Glomerular visceral epithelial cell (primary cell): ENCODE measurements around the gene YARS1.
A peak's percentile ranks its signal among the peaks of the same experiment; 100 is the strongest.
"Not testable (repeated sequence)": the region's sequence is repeated elsewhere in the genome, so short reads cannot be mapped to it uniquely, and the experiment has no call there.

Experiments
- DNase-seq: peaks from one replicate; pipeline ENCODE4 v3.0.0-alpha.2; 2016; ENCODE audit errors: extremely low spot score

The YARS1 gene

DNA sequence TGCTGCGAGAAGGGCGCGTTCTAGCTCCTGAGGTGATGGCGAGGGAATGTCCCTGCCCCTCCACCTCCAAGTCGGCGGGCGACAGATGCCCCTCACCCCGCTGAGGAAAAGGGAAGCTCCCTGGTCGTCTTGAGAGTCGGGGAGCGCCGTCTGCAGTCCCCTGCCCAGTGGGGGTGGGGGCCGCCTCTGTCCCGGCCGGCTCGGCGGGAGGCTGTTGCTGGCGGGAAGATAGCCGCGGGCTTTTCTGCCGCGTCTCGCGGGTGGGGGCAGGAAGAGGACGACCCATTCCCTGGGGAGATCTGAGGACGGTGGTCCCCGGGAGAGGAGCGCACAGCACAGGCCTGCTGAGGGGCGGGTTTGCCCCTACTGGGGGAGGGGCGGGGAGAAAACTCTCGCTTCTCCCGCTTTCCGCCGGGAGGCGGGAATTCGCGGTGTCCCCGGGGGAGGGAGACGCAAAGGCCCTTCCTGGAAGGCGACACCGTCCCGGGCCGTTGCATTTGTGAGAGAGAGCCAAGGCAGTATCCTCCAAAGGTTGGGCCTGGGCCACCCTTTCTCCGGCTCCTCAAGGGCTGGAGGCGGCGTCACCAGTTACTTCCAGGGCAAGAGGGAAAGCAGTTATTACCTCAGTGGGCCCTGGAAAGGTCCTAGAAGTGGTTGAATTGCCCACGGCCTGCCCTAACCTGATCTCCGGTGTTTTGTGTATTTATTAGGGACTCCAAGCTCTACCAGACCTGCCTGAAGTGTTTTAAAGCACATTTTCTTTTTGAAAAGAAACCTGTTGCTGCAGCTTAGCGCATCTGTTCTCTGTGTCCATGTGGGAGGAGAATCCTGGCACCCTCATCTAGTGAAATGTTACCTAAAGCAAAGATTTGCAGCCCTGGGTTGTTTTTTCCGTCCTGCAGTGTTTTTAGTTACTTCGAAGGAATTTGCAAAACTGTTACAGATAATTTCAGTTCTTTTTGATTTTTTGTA is 943 bp upstream of the YARS1 start:
- peak; percentile 79 for DNase-seq

DNA sequence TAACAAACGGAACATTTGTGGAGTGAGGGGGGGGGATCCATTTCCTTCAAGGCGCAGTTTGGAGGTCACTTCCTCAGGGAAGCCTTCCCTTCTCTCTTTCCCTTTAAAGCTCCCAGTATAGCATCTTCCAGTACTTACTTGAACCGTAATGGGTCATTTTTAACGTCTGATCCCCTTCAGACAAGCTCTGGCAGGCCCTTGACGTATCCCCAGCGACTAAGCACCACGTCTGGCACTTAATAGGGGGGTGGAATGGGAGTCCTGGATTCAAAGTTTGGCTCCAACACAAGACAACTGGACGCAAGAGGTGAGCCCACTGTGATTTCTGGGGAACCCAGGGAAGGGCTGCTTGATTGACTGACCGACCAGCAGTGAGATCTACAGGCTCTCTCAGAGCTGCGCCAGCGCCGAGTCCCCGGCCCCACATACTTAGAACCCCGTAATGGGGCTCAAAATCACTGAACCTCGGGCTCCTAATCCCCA is 441 bp downstream of the YARS1 start:
- DNase-seq, result peak; percentile 30

DNA sequence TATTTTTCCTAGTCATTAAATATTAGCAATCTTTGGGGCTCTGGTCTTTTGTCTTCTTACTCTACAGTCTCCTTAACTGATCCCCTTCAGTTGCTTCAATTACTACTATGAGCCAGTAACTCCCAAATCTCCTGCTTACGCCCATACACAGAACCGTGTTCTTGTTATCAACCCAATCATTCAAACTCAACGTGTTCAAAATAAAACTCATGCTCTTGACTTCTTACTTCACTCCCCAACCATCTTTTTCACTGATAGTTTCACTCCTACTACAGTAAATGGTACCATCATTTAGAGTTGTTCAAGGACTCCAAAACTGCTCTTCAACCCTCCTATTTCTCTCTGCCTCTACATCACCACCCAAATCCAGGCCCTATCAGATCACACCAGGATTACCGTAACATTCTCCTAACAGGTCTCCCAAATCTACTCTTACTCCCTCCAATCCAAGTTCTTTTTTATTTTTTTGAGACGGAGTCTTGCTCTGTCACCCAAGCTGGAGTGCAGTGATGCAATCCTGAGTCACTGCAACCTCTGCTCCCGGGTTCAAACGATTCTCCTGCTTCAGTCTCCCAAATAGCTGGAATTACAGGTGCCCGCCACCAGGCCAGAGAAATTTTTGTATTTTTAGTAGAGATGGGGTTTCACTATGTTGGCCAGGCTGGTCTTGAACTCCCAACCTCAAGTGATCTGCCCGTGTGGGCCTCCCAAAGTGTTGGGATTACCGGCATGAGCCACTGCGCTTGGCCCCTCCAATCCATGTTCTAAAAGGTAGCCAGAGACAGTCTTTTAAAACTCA is 3.0 kb downstream of the YARS1 start:
- DNase-seq, result no peak

GRCh38 chr1:32811917-32812316 is 5.2 kb downstream of the YARS1 start:
- DNase-seq, result no peak

GRCh38 chr1:32811265-32811664 is 5.9 kb downstream of the YARS1 start:
- DNase-seq, result no peak

DNA sequence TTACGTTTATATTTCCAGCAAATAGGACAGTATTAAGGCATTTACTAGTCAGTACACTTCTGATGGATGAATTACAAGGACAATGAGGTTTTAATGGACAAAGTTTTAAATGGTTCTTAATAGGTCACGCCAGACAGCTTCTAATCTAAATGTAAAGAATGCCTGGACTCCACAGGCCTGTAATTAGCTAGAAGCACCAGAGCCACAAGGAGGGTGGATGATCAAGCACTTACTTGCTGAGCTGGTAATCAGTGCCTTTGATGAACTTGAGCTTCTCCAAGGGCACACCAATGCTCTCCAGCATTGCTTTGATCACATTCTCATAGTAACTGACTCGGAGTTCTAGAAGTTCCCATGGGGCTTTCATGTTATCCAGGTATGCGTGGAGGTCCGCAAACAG is 6.8 kb downstream of the YARS1 start:
- DNase-seq, result no peak

GRCh38 chr1:32808580-32808979 is 8.6 kb downstream of the YARS1 start:
- DNase-seq, result no peak

DNA sequence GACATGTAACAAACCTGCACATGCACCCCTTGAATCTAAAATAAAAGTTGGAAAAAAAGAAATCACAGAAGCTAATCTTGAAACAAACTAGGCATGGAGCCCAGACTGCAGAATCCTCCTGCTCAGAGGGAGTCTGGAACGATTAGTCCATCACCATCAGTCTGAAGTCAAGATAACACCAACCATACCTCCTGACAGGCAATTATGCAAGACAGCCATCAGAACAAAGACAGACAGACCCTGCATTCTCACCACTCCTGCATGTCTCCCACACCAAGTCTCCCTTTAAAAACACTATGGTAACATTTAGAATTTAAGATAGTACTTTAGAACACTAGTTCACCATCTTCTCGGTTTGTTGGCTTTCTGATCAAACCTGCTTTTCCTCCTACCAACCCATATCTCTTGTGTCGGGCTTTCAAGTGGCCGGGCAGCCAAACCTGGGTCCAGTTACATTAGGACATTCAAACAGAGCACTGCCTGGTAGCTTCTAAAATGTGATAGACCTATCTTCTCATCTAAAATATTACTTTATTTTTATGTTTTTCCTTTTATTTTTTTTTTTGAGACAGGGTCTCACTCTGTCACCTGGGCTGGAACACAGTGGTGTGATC is 10.1 kb downstream of the YARS1 start:
- DNase-seq, result no peak

DNA sequence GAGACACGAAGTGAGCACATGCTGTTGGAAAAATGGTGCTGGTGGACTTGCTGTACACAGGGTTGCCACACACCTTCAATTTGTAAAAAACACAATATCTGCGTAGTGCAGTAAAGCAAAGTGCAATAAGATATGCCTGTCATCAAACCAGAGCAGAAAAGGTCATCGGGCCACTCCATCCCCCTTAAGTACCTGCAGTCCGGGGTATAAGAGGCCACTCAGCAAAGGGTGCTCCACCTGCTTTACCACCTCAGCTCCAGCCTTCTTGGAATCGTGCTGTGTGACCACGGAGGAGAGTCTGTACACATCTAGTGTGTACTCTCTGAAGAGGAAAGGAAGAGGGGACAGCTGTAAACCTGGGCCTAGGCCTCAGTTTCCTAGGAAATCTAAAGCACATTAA is 10.9 kb downstream of the YARS1 start:
- no peak for DNase-seq

DNA sequence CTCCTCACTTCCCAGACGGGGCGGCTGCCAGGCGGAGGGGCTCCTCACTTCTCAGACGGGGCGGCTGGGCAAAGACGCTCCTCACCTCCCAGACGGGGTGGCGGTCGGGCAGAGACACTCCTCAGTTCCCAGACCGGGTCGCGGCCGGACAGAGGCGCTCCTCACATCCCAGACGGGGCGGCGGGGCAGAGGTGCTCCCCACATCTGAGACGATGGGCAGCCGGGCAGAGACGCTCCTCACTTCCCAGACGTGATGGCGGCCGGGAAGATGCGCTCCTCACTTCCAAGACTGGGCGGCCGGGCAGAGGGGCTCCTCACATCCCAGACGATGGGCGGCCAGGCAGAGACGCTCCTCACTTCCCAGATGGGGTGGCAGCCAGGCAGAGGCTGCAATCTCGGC is 12.7 kb downstream of the YARS1 start:
- DNase-seq, result not testable (repeated sequence)

GRCh38 chr1:32801096-32801715 is 16.0 kb downstream of the YARS1 start:
- DNase-seq, result peak; percentile 83

- peak; percentile 61 for DNase-seq
Measured at GRCh38 chr1:32798679-32799416, 18.3 kb downstream of the YARS1 start.

- DNase-seq, result peak; percentile 79
Measured at GRCh38 chr1:32798191-32798590, 19.0 kb downstream of the YARS1 start.

GRCh38 chr1:32797456-32797855 is 19.7 kb downstream of the YARS1 start:
- DNase-seq, result no peak

DNA sequence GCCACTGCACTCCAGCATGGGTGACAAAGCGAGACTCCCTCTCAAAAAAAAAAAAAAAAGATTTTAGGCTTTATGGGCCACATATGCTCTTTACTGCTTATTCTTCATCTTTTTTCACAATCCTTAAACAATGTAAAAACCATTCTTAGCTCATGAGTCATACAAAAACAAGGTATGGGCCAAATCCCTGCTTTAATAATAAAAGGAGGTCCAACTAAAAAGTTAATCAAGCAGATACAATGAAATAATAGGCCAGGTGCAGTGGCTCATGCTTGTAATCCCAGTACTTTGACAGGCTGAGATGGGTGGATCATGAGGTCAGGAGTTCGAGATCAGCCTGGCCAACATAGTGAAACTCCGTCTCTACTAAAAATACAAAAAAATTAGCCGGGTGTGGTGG is 21.4 kb downstream of the YARS1 start:
- DNase-seq, result peak; percentile 69

- peak; percentile 42 for DNase-seq
Measured at GRCh38 chr1:32791881-32792280, 25.3 kb downstream of the YARS1 start.

DNA sequence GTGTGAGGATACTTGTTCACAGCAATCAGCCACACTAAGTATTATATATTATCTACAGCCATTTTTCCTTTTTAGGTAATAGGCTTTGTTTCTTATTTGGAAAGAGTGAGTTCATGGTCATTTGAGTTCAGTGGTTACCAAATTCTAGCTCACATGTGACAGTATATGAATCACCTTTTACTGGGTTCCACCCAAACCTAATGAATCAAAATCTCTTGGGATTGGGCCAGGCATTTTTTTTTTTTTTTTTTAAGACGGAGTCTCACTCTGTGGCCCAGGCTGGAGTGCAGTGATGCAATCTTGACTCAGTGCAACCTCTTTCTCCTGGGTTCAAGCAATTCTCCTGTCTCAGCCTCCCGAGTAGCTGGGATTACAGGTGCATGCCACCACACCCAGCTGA is 27.8 kb downstream of the YARS1 start:
- DNase-seq, result peak; percentile 78

DNA sequence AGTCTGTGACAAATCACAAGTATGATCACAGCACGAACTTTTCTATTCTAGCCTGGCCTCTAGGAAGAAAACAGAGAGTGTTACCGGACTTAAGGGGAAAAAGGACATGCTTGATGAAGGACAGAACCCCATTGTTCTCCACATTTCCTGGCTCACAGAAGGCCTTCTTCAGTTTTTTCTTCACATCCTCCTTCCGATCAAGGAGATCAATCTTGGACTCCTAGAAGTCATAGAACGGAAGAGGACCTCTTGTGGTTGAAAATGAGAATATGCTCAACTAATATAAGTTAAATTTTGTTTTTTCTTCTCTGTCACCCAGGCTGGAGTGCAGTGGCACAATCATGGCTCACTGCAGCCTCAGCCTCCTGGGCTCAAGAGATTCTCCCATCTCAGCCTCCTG is 30.3 kb downstream of the YARS1 start:
- DNase-seq, result no peak

- DNase-seq, result no peak
Measured at GRCh38 chr1:32784817-32785216, 32.3 kb downstream of the YARS1 start.

- peak; percentile 58 for DNase-seq
Measured at GRCh38 chr1:32783851-32784250, 33.3 kb downstream of the YARS1 start.

- DNase-seq, result peak; percentile 64
Measured at GRCh38 chr1:32782086-32782485, 35.1 kb downstream of the YARS1 start.
